ENCODE measurements around the gene DAB1.

The DAB1 gene

GRCh38 chr1:57198912-57199311 is 224.9 kb downstream of the DAB1 start:
- H3K36me3 ChIP-seq (ENCODE audit: control insufficient read depth in 2 of 2, insufficient read depth in 1 of 2, low read length in 2 of 2), result no peaks in the 10 kb centered on the region
- TF ChIP-seq KLF7 (tag by site-specific recombination; IDR thresholded peaks at IDR 0.05; ENCODE audit: borderline replicate concordance), result no peak
- no peak for TF ChIP-seq IKZF3 (tag by site-specific recombination; IDR thresholded peaks at IDR 0.05)
- TF ChIP-seq ZFP41 (tag by site-specific recombination; IDR thresholded peaks at IDR 0.05; ENCODE audit: borderline replicate concordance), result no peak
- no peak for TF ChIP-seq ZNF518A (tag by site-specific recombination; conservative IDR thresholded peaks at IDR 0.05; ENCODE audit: low read depth)
- TF ChIP-seq ZNF223 (tag by site-specific recombination; IDR thresholded peaks at IDR 0.05), result no peak
- no peak for TF ChIP-seq ELK4 (IDR thresholded peaks at IDR 0.05; ENCODE audit: borderline replicate concordance, low read depth, low read length)
- no peak for TF ChIP-seq ZBTB11 (tag by site-specific recombination; conservative IDR thresholded peaks at IDR 0.05; ENCODE audit: low read depth)
- TF ChIP-seq SCRT1 (tag by site-specific recombination; IDR thresholded peaks at IDR 0.05; ENCODE audit: borderline replicate concordance), result no peak
- no peak for TF ChIP-seq ZNF214 (tag by site-specific recombination; IDR thresholded peaks at IDR 0.05; ENCODE audit: borderline replicate concordance)
- TF ChIP-seq ZBTB7A (tag by site-specific recombination; IDR thresholded peaks at IDR 0.05; ENCODE audit: low read depth), result no peak
- no peak for TF ChIP-seq BCL11B (tag by site-specific recombination; IDR thresholded peaks at IDR 0.05; ENCODE audit: low read depth)
- TF ChIP-seq ZNF529 (tag by site-specific recombination; IDR thresholded peaks at IDR 0.05; ENCODE audit: insufficient replicate concordance), result no peak
- POLR2A ChIA-PET, result no interaction called here
- no peaks in the 10 kb centered on the region for H3K4me1 ChIP-seq (ENCODE audit: control insufficient read depth, insufficient read depth, low read length)
- H3K4me3 ChIP-seq (ENCODE audit: low read depth, low read length), result no peak overlapping the region
- no peak overlapping the region for H3K27ac ChIP-seq (ENCODE audit: extremely low read depth, low read depth, low read length)
- H3K9me3 ChIP-seq (ENCODE audit: control insufficient read depth, insufficient read depth, low read depth, low read length), result no peaks in the 10 kb centered on the region
- CTCF ChIA-PET, result interaction anchor here (0.6 kb wide), 1 partner anchor 8 kb away, joined by 3 read pairs; no protein-coding TSS in a partner anchor

GRCh38 chr1:57195436-57195941 is 228.4 kb downstream of the DAB1 start:
- Histone ChIP-seq H3K27ac (ENCODE audit: extremely low read depth, low read depth, low read length) (no peak overlapping the region), H3K4me3 (ENCODE audit: low read depth, low read length) (no peak overlapping the region), H3K36me3 (ENCODE audit: control insufficient read depth in 2 of 2, insufficient read depth in 1 of 2, low read length in 2 of 2) (no peaks in the 10 kb centered on the region), H3K4me1 (ENCODE audit: control insufficient read depth, insufficient read depth, low read length) (no peaks in the 10 kb centered on the region), H3K9me3 (ENCODE audit: control insufficient read depth, insufficient read depth, low read depth, low read length) (no peaks in the 10 kb centered on the region)
- no peak for TF ChIP-seq HOXD13 (CRISPR knock-in tag; IDR thresholded peaks at IDR 0.05; ENCODE audit: borderline replicate concordance)
- ChIA-PET CTCF (interaction anchor here (1.0 kb wide), 1 partner anchor 104 kb away, joined by 3 read pairs; no protein-coding TSS in a partner anchor), POLR2A (no interaction called here)
